ENCODE data around the gene JADE2.

DNA sequence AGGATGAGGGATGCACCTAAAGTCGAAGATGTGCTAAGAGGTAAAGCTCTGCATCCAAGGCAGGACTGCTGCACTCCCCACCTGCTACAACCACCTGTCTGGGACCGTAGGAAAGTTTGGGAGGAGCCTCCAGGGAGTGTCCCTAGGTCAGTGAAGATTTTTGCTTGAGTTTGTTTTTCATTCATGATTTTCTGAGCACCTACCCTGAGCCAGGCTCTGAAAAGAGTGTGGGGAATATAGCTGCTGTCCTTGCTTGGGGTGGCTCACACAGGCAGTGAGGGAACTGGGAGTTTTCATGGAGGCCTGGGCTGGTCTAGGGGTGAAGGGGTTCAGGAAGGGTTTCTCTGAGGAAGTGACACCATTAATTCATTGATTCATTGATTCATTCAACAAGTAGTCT lies 58.3 kb downstream of the JADE2 start:
- TF ChIP-seq, protein P1, sequence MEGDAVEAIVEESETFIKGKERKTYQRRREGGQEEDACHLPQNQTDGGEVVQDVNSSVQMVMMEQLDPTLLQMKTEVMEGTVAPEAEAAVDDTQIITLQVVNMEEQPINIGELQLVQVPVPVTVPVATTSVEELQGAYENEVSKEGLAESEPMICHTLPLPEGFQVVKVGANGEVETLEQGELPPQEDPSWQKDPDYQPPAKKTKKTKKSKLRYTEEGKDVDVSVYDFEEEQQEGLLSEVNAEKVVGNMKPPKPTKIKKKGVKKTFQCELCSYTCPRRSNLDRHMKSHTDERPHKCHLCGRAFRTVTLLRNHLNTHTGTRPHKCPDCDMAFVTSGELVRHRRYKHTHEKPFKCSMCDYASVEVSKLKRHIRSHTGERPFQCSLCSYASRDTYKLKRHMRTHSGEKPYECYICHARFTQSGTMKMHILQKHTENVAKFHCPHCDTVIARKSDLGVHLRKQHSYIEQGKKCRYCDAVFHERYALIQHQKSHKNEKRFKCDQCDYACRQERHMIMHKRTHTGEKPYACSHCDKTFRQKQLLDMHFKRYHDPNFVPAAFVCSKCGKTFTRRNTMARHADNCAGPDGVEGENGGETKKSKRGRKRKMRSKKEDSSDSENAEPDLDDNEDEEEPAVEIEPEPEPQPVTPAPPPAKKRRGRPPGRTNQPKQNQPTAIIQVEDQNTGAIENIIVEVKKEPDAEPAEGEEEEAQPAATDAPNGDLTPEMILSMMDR (IDR thresholded peaks at IDR 0.05) = no peak
- TF ChIP-seq POLR2A (IDR thresholded peaks at IDR 0.05) = no peak

Data from right lobe of liver (tissue), 4 donors.